A673 (cell line): Measurements from ENCODE around the gene RABGAP1L. TPM values are rescaled to one million over a fixed set of nuclear protein-coding genes. Genes with fewer than 3 reads are reported as not detected.

ENCODE experiments used
- BruUV-seq: library from RNA; stranded (reverse); fragments of 400-500 nt; replicated peaks from 2 replicates; lab custom pipeline; 2021; lab: Mats Ljungman, UMichigan
- CTCF ChIA-PET: fragments of 300-600 bp; sonication (Branson Sonifier 250); formaldehyde crosslinking; loops from one replicate; lab custom pipeline; 2022; ENCODE audit warnings: antibody characterized with exemption; lab: Charles Lee
- POLR2A ChIA-PET: fragments of 300-600 bp; sonication (Branson Sonifier 250); formaldehyde crosslinking; loops from one replicate; lab custom pipeline; 2022; ENCODE audit warnings: antibody characterized with exemption; ENCODE audit not compliant: low non-redundant PET; lab: Charles Lee
- DNase-seq: peaks from one replicate; pipeline ENCODE4 v3.0.0-alpha.2; 2015; ENCODE audit warnings: low spot score
- H3K27ac ChIP-seq: fragments of 200-600 bp; sonication (generic); 2 replicates; pipeline ENCODE4 v1.5.1; 2016; ENCODE audit warnings: mixed run types, low read depth, mild to moderate bottlenecking, mixed read lengths, antibody characterized with exemption, low read length; ENCODE audit not compliant: poor library complexity, severe bottlenecking
- H3K27me3 ChIP-seq: fragments of 200-600 bp; sonication (generic); replicated peaks from 2 replicates; pipeline ENCODE4 v1.6.1; 2017; ENCODE audit warnings: mixed run types, low read depth, mild to moderate bottlenecking, mixed read lengths, antibody characterized with exemption, low read length; ENCODE audit not compliant: insufficient read depth, poor library complexity
- H3K36me3 ChIP-seq: fragments of 200-600 bp; sonication (generic); 2 replicates; pipeline ENCODE4 v1.6.1; 2016; ENCODE audit warnings: mixed run types, mild to moderate bottlenecking, mixed read lengths, antibody characterized with exemption, low read length; ENCODE audit not compliant: insufficient read depth, poor library complexity, severe bottlenecking
- H3K4me1 ChIP-seq: fragments of 200-600 bp; sonication (generic); 2 replicates; pipeline ENCODE4 v1.6.1; 2017; ENCODE audit warnings: mixed run types, mild to moderate bottlenecking, mixed read lengths, antibody characterized with exemption, low read length; ENCODE audit not compliant: insufficient read depth, poor library complexity, severe bottlenecking
- H3K4me3 ChIP-seq: fragments of 200-600 bp; sonication (generic); 2 replicates; pipeline ENCODE4 v1.5.1; 2016; ENCODE audit warnings: low read depth, mixed run types, mild to moderate bottlenecking, mixed read lengths, low read length; ENCODE audit not compliant: poor library complexity, severe bottlenecking
- H3K9me3 ChIP-seq: fragments of 200-600 bp; sonication (generic); 2 replicates; pipeline ENCODE4 v1.6.1; 2016; ENCODE audit warnings: mixed run types, low read depth, mild to moderate bottlenecking, mixed read lengths, antibody characterized with exemption, low read length; ENCODE audit not compliant: poor library complexity, severe bottlenecking
- CTCF ChIP-seq: fragments of 300-800, 200-600 bp; sonication (generic); conservative IDR thresholded peaks from 2 replicates; pipeline ENCODE4 v1.5.1; 2017; ENCODE audit warnings: low read depth, mild to moderate bottlenecking, antibody characterized with exemption, low read length, moderate library complexity, mixed read lengths
- EZH2 ChIP-seq: fragments of 200-600 bp; sonication (generic); IDR thresholded peaks from 2 replicates; pipeline ENCODE4 v1.6.1; 2017; ENCODE audit warnings: borderline replicate concordance, low read depth, mild to moderate bottlenecking, mixed read lengths, antibody characterized with exemption, low read length; ENCODE audit not compliant: poor library complexity, severe bottlenecking
- intact Hi-C: fragments of 100-400 bp; cut with micrococcal nuclease; formaldehyde crosslinking; loops from one replicate; pipeline ENCODE4 v1.10.0; 2022; ENCODE audit not compliant: unreplicated experiment
- total RNA-seq: library from RNA; stranded (reverse); gene quantifications from 2 replicates; pipeline ENCODE4 v1.2.3, GENCODE V29; 2021

The RABGAP1L gene
- total RNA-seq, 1 experiment from 2014 or later = 19.3 TPM

DNA sequence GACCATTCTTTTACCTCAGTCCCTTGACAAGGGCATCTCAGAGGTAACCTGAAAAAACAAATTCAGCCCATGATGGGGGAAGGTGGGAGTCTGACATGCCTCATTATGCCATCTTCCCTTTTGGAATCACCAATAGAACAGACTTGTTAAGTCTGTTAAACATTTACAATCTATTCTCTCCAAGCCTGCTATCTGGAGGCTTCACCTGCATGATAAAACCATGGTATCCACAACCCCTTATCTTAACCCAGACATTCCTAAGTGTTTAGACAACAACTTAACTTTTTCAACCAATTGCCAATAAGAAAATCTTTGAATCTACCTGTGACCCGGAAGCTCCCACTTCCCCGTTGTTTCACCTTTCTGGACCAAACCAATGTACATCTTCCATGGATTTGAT, 607.4 kb downstream of the RABGAP1L start:
- Histone ChIP-seq H3K9me3 (no peaks in the 10 kb centered on the region), H3K27ac (no peak overlapping the region), H3K4me3 (no peak overlapping the region), H3K27me3 (no peaks in the 10 kb centered on the region), H3K4me1 (no peaks in the 10 kb centered on the region), H3K36me3 (no peaks in the 10 kb centered on the region)
- TF ChIP-seq CTCF = no peak
- TF ChIP-seq EZH2 = no peak
- ChIA-PET CTCF (no interaction called here), POLR2A (no interaction called here)
- intact Hi-C loops = no loop called here
- BruUV-seq = no TSS peak
- no peak for DNase-seq

DNA sequence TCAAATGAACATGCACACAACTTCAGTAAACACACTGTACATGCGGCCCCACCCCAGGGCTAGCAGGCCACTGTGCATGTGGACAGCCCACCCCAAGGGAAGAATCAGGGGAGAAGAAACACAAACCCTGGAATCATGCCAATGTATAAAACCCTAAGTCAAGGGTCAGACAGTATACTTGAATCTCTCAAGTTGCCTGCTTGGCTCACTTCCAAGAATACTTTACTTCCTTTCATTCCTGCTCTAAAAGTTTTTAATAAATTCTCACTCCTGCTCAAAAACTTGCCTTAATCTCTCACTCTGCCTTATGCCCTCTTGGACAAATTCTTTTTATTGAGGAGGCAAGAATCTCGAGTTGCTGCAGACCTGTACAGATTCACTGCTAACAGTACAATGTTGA, 609.2 kb downstream of the RABGAP1L start:
- Histone ChIP-seq H3K4me3 (no peak overlapping the region), H3K27me3 (no peaks in the 10 kb centered on the region), H3K27ac (no peak overlapping the region), H3K4me1 (no peaks in the 10 kb centered on the region), H3K36me3 (no peaks in the 10 kb centered on the region), H3K9me3 (no peaks in the 10 kb centered on the region)
- POLR2A ChIA-PET = no interaction called here
- DNase-seq = no peak
- CTCF ChIA-PET = no interaction called here
- intact Hi-C loops = no loop called here
- TF ChIP-seq CTCF (no peak), EZH2 (no peak)
- BruUV-seq = no TSS peak

DNA sequence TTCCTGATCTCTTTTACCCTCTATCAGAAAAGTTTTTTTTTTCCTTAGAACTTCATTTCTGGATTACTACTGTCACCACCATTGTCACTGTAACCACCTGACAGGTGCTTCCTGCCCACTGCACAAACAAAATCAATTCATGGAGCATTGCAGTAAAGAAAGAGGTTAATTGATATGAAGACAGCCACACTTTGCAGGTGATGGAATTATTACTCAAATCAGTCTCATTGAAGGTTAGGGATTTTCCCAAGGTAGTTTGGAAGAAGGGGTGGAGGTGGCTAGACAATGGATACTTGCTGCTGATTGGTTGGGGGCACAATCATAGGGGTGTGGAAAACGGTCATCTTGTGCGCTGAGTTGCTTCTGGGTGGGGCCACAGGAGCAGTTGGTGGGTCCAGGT, 609.6 kb downstream of the RABGAP1L start:
- POLR2A ChIA-PET = no interaction called here
- BruUV-seq = no TSS peak
- CTCF ChIA-PET = no interaction called here

More for the DNA sequence above, 609.6 kb downstream of the RABGAP1L start:
- Histone ChIP-seq H3K9me3 (no peaks in the 10 kb centered on the region), H3K4me3 (no peak overlapping the region), H3K4me1 (no peaks in the 10 kb centered on the region), H3K36me3 (no peaks in the 10 kb centered on the region), H3K27me3 (no peaks in the 10 kb centered on the region), H3K27ac (no peak overlapping the region)
- intact Hi-C loops = no loop called here
- TF ChIP-seq CTCF = no peak
- TF ChIP-seq EZH2 = no peak
- no peak for DNase-seq
